ENCODE data around the gene SLC6A6.
A peak's percentile ranks its signal among the peaks of the same experiment; 100 is the strongest.

The SLC6A6 gene

DNA sequence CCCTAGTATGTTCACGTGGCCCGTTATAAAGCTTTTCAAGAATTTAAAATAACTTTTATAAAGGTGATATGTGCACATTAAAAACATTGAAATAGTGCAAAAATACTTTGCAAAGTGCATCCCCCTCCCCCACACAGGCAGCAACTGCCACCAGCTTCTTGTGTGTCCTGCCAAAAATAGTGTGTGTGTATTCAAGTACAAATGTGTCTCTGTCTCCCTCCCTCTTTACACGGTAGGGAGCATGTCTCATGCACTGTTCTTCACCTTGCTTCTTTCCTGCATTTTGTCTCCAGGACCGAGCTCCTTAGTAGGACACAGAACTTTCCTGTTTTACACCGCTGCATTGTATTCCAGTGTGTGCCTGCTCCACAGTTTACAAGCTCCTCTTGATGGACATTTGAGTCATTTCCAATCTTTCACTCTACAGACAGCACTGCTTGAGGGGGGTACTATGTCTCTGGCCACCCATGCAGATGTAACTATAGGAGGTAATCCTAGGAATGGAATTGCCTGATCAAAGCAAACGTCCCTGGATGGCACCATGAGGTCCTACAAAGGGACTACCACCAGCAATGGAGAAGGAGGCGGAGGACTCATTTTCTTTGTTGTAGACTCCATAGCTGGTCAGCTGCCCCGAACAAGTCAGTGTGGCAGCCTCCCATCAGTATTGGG, 52.4 kb downstream of the SLC6A6 start:
- DNase-seq: no peak

DNA sequence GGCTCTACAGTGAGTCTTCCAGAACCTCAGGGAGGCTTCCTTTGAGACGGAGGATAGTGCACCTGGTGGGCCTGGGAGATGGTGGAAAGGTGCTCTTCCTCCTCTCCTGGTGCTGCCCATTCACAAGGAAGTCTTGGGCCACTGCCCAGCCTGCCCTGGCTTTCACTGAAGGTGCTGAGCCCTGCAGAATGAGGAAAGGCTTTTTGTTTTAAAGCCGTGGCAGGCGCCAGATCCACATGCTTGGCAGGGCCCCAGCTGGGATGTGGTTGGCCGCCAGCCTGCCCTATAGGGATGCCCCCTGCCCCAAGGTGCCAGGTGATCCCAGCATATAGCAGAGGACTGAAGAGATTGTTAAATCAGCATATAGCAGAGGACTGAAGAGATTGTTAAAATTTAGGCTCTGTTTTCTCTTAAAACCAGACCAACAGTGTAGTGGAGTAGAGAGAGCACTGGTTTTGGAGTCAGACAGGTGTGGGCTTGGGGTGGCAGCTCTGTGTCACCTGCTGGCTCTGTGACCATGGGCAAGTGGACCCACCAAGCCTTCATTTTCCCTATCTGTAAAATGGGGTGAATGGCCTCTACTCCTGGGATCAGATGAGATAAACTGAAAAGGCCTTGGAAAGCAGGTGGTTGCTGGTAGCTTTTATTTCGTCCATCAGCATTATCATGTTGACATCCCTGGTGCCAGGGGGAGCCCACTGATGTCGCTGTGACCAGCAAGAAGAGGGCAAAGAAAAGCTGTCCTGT, 53.3 kb downstream of the SLC6A6 start:
- peak; percentile 11 for DNase-seq

- no peak for DNase-seq
Measured at GRCh38 chr3:14456794-14457193, 54.4 kb downstream of the SLC6A6 start.

DNA sequence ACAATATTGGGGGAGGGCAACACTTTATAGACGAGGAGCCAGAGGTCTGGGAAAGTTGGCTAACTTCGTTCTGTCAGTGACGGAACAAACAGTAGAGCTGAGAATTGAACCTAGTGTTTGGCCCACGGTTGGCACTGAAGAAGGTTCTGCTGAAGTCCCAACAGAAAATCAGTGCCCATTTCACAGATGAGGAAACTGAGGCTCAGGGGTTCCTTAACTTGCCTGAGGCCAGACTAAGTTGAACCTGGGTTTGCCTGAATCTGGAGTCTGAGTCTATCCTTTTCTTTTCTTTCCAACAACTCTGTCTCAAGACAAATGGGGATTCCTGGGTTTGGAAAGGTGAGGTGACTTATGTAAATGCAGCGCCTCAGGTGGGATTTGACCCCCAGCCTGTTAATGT, 55.1 kb downstream of the SLC6A6 start:
- DNase-seq: no peak

GRCh38 chr3:14457999-14458398, 55.6 kb downstream of the SLC6A6 start:
- DNase-seq: no peak

DNA sequence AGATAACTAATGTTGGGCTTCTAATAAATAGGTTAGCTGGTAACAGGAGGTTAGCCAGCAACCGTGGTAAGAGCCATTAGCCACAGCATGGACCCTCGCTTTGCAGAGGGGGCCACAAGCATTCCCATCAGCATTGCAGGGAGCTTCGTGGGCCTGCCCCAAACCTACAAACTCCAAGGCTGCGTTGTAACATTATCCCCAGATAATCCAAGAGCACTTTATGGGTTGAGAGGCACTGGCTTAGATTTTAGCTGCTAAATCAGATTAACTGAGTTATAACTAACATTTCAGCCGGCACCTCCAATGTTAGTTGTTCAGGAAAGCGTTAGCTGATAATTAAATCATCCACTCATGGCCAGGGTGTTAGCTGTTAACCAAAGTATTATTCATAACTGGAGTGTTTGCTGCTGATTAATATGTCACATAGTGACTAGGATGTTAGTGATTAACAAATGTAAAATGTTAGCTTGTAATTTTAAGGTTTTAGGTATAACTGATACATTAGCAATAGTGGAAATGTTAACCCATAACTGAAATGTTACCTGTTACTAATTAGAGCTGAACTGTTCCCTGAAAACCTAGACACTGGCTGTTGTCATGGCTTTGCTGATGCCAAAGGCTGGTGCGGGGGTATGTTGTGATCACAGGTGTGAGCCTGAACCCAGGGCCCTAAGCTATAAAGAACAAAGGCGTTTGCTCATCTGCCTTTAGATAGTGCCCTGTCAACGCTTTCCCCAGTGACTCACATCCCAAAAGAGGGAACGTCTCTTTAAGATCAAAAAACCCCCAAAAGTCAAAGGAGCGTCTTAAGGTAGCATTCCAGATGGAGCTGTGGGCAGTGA, 56.2 kb downstream of the SLC6A6 start:
- DNase-seq: no peak

DNA sequence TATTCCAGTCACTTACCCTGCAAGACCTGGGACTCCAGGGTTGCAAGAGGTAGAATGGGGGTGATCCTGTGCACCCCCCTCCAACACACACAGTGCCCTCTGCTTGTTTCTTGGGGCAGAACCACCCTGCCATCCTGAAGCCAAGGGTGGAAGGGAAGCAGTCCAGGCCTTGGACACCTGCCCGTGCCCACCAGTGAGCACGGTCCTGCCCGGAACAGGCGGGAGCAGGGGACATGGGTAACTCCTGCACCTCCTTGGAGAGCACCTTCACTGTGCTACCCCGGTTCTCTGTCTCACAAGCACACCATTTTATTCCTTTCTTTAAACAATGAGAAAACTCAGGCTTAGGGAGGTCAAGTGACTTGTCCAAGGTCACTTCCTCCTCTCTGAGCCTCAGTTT, 57.0 kb downstream of the SLC6A6 start:
- no peak for DNase-seq

- no peak for DNase-seq
Measured at GRCh38 chr3:14459787-14460186, 57.4 kb downstream of the SLC6A6 start.

- DNase-seq: no peak
Measured at GRCh38 chr3:14460342-14461005, 58.1 kb downstream of the SLC6A6 start.

GRCh38 chr3:14461006-14461747, 58.8 kb downstream of the SLC6A6 start:
- no peak for DNase-seq

DNA sequence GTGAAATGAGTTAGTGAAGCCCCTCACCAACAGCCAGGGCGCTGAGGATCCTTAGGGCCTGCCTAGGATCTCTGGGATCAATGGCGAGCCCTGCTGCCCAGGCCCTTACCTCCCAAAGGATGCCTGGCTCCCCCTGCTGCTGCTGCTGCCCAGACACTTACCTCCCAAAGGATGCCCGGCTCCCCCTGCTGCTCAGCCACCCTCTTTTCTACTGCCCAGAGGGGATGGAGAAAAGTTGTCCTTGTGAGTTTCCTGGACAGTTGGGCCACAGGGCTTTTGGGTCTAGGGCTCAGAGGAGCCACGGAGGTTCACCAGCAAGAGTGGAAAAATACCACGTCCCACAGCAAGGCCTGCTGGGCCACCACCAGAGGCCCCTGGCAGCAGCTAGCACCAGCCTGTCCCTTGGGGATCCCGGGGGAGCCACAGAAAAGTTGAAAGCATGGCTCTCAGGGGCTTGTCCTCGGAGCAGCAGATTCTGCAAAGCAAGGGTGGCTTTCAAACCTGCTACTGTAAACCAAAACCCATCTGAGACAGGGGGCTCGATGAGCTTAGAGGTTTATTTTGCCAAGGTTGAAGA, 59.4 kb downstream of the SLC6A6 start:
- peak; percentile 23 for DNase-seq

GRCh38 chr3:14462738-14463137, 60.3 kb downstream of the SLC6A6 start:
- DNase-seq: no peak

- peak; percentile 17 for DNase-seq
Measured at GRCh38 chr3:14463330-14464140, 61.1 kb downstream of the SLC6A6 start.

- no peak for DNase-seq
Measured at GRCh38 chr3:14464141-14464465, 61.7 kb downstream of the SLC6A6 start.

DNA sequence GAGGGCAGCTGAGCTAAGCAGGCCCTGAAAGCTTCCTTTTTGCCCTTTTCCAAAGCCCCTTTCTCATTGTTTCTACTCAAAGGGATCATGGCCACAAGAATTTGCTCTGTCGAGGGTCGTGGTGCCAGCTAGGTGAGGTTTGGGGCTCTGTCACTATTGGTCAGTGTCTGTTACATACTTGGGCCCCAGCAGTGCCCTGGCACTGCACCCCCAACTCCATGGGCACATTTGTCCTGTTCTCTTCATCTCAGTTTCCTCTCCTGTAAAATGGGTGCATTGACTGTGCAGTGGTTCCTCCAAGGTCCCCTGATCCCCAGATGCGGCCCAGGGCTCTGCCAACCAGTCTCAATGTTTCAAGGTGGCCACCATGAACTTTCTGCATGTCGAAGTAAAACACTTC, 62.1 kb downstream of the SLC6A6 start:
- DNase-seq: no peak

DNA sequence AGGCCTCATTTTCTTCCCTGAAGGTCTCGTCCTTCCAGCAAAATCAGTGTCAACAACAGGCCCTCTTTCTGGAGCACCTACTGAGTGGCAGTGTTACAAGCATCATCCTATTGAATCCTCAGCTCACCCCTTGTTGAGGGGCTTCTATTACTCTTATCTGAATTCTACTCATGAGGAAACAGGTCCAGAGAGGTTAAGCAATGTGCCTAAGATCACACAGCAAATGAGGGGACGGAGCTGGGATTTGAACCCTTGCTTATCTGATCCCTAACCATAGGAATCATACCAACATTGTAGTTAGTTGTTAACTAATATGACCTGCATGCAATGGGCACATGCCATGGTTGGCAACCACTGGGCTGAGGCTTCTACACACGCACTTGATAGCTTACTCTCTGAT, 63.0 kb downstream of the SLC6A6 start:
- no peak for DNase-seq

DNA sequence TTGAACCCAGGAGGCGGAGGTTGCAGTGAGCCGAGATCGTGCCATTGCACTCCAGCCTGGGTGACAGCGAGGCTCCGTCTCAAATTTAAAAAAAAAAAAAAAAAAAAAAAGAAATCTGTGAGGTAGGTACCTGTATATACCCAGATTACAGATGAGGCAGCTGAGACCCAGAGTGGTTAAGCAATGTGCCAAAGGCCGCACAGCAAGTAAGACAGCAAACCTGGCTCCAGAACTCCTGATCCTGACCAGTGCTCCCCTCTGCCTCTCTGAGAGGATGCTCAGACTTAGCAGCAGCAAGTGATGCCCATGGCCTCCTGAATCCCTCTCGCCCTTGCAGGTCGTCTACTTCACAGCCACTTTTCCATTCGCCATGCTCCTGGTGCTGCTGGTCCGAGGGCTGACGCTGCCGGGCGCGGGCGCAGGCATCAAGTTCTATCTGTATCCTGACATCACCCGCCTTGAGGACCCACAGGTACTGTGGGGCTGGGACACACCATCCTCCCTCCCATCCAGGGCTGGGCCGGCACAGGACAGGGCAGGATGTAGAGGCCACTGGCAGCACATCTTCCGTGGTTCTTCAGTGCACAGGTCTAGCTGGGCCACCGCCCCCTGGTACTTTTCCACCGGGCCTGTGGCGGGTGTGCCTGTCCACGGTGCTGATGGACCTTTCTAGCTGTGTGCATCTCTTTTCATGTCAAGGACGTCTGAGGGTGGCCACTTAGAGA, 63.9 kb downstream of the SLC6A6 start:
- DNase-seq: no peak

DNA sequence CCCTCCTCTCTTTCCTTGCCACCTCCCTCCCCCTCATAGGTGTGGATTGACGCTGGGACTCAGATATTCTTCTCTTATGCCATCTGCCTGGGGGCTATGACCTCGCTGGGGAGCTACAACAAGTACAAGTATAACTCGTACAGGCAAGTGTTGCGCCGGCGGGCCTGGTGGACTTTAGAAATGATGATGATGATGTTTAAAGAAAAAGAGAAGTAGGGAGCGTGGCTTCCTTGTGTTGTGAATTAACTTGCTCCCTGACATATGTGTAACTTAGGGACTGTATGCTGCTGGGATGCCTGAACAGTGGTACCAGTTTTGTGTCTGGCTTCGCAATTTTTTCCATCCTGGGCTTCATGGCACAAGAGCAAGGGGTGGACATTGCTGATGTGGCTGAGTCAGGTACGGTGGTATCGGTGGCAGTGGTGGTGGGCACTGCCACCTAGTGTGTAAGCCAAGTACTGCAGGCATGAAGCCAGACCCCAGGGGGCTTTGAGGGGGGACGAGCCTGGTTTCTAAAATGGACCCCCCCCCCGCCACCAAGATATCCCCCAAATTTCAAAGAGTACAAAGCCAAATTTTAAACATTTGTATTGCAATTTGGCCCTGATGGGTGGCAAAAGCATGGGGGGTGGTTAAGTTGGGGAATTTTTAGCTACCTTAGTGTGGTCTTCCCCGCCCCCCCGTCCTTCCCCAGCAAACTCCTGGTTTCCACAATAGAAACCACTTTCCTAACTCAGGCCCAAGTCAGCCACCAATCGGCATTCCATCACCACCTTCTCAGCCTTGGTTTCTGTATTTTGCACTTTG, 65.6 kb downstream of the SLC6A6 start:
- no peak for DNase-seq

GRCh38 chr3:14468621-14468981, 66.2 kb downstream of the SLC6A6 start:
- DNase-seq: no peak

GRCh38 chr3:14470461-14470860, 68.1 kb downstream of the SLC6A6 start:
- no peak for DNase-seq
